GM23248 (cell line): ENCODE data around the gene HLA-DQA1. TPM values are rescaled to one million over a fixed set of nuclear protein-coding genes. Genes with fewer than 3 reads are reported as not detected.

Experiments
- DNase-seq: peaks from one replicate; pipeline ENCODE4 v3.0.0-alpha.2; 2015
- H2AFZ ChIP-seq: fragments of 200-600 bp; sonication (generic); 2 replicates; pipeline ENCODE4 v1.6.1; 2016; ENCODE audit warnings: antibody characterized with exemption
- H3F3A ChIP-seq: fragments of 200-600 bp; sonication (generic); 2 replicates; pipeline ENCODE4 v1.6.1; 2016; ENCODE audit warnings: mild to moderate bottlenecking, antibody characterized with exemption, mixed run types; ENCODE audit not compliant: insufficient read depth
- H3K27ac ChIP-seq: fragments of 200-600 bp; sonication (generic); 2 replicates; pipeline ENCODE4 v1.5.1; 2016; ENCODE audit warnings: mild to moderate bottlenecking
- H3K27me3 ChIP-seq: fragments of 200-600 bp; sonication (generic); replicated peaks from 2 replicates; pipeline ENCODE4 v1.6.1; 2016; ENCODE audit warnings: mild to moderate bottlenecking; ENCODE audit not compliant: insufficient read depth
- H3K36me3 ChIP-seq: fragments of 200-600 bp; sonication (generic); 2 replicates; pipeline ENCODE4 v1.6.1; 2016; ENCODE audit warnings: low read depth, mild to moderate bottlenecking
- H3K4me1 ChIP-seq: fragments of 200-600 bp; sonication (generic); 2 replicates; pipeline ENCODE4 v1.6.1; 2016; ENCODE audit warnings: mild to moderate bottlenecking; ENCODE audit not compliant: insufficient read depth
- H3K4me2 ChIP-seq: fragments of 200-600 bp; sonication (generic); one replicate; pipeline ENCODE4 v1.6.1; 2016; ENCODE audit warnings: mild to moderate bottlenecking; ENCODE audit not compliant: unreplicated experiment
- H3K4me3 ChIP-seq: fragments of 200-600 bp; sonication (generic); 2 replicates; pipeline ENCODE4 v1.5.1; 2016; ENCODE audit warnings: mild to moderate bottlenecking
- H3K79me2 ChIP-seq: fragments of 200-600 bp; sonication (generic); 2 replicates; pipeline ENCODE4 v1.6.1; 2016; ENCODE audit warnings: mild to moderate bottlenecking; ENCODE audit not compliant: insufficient read depth
- H3K9ac ChIP-seq: fragments of 200-600 bp; sonication (generic); 2 replicates; pipeline ENCODE4 v1.6.1; 2016; ENCODE audit warnings: mild to moderate bottlenecking
- H3K9me2 ChIP-seq: fragments of 200-600 bp; sonication (generic); 2 replicates; pipeline ENCODE4 v1.6.1; 2016; ENCODE audit warnings: mixed run types, mild to moderate bottlenecking, moderate library complexity; ENCODE audit not compliant: insufficient read depth
- H3K9me3 ChIP-seq: fragments of 200-600 bp; sonication (generic); one replicate; pipeline ENCODE4 v1.6.1; 2017; ENCODE audit warnings: low read depth
- H4K20me1 ChIP-seq: fragments of 200-600 bp; sonication (generic); 2 replicates; pipeline ENCODE4 v1.6.0; 2016; ENCODE audit not compliant: insufficient read depth
- EZH2 ChIP-seq: fragments of 200-600 bp; sonication (generic); IDR thresholded peaks from 2 replicates; pipeline ENCODE4 v1.6.1; 2018; ENCODE audit warnings: antibody characterized with exemption, mild to moderate bottlenecking; ENCODE audit not compliant: insufficient read depth, poor library complexity, severe bottlenecking
- EZH2phosphoT487 ChIP-seq: fragments of 200-600 bp; sonication (generic); IDR thresholded peaks from 2 replicates; pipeline ENCODE4 v1.6.1; 2018; ENCODE audit warnings: antibody characterized with exemption, moderate library complexity, mild to moderate bottlenecking, low read depth; ENCODE audit not compliant: insufficient read depth
- WGBS, 2 experiments: methylation state at CpG; one replicate each; pipeline ENCODE4 v1.1.6; 2015 to 2017; ENCODE audit warnings: low lambda C conversion rate in 2 of 2, low coverage in 1 of 2; ENCODE audit errors: missing lambda C conversion rate in 2 of 2; 5-methylcytosine and 5-hydroxymethylcytosine counted together
- in situ Hi-C: fragments of 300-500 bp; cut with MboI; formaldehyde crosslinking; loops from 2 replicates; pipeline ENCODE4 v1.15.0; 2020
- polyA plus RNA-seq: library from polyadenylated mRNA; unstranded; fragments of >200 nt; fragmentation: Nextera tagmentation; extraction: Ambion mirVana; gene quantifications from 2 replicates; pipeline ENCODE4 v1.2.1, GENCODE V29; 2016
- total RNA-seq: library from RNA; depleted of rRNA; stranded (reverse); fragments of >200 nt; shearing (Covaris generic); gene quantifications from 2 replicates; pipeline ENCODE4 v1.2.3, GENCODE V29; 2014

Gene HLA-DQA1
- total and polyA plus RNA-seq, 2 experiments from 2014 or later = not detected

DNA sequence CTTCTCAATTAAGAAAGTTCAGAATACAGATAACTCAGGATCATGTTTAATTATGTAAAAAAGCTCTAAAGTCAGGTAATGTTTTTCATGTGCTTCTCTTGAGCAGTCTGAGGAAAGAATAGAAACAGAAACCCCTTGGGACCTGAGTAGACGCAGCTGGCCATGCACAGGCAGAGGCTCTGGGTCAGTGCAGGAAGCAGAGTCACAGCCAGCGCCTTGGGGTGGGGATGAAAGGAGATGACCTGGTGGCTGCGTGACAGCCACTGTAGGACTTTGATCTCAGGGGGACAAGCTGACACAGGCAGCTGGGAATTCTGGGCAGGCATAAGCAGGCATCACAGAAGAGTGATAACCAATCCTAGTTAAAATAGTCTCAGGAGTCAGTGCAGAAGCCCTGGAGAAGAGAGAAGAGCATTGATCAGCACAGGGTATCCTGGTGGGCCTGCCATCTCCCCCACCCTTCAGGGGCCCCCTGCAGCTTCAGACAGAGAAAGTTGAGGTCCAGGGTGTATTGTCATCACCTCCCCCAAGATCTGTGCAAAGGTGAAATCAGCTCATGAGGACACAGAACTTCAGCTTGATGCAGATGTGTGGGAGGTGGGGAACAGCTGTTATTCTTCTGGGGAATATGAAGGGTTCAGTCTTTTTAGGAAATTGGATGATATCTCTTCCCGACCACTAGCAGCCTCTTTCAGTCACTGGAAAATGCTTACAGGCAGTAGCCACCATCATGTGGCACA, 22.8 kb downstream of the HLA-DQA1 start:
- H3K4me3 ChIP-seq = no peak overlapping the region
- no peak for DNase-seq
- no peak overlapping the region for H3K27ac ChIP-seq
- 15 to 16% methylated on average over 4 of the region's 4 CpGs for WGBS, 2 experiments
- 0 out of 2 replicates have a peak, but pooled peaks cover under 1% of the 10 kb centered on the region for H3K27me3 ChIP-seq
- H3K9ac ChIP-seq = no peak overlapping the region
- H4K20me1 ChIP-seq = no peaks in the 10 kb centered on the region
- H3K9me3 ChIP-seq = no peaks in the 10 kb centered on the region
- no peaks in the 10 kb centered on the region for H3K9me2 ChIP-seq
- no peak for TF ChIP-seq EZH2phosphoT487
- no peak for TF ChIP-seq EZH2
- H3K4me2 ChIP-seq = no peak overlapping the region
- no peaks in the 10 kb centered on the region for H3F3A ChIP-seq
- no peak overlapping the region for H2AFZ ChIP-seq
- in situ Hi-C loops = no loop called here
- no peaks in the 10 kb centered on the region for H3K36me3 ChIP-seq
- H3K79me2 ChIP-seq = no peaks in the 10 kb centered on the region
- H3K4me1 ChIP-seq = no peaks in the 10 kb centered on the region

DNA sequence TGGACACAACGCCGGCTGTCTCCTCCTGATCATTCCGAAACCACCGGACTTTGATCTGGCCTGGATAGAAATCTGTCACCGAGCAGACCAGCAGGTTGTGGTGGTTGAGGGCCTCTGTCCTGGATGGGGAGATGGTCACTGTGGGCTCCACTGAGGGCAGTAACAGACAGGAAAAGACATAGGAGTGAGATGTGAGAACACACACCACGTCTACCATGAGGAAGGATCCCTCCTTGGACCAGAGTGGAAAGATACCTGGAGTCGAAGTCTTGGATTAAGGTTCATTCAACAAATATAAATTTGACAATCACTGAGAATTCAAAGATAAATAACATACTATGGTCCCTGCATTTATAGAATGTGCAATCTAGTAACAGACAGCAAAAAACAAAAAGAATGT, 24.9 kb downstream of the HLA-DQA1 start:
- TF ChIP-seq EZH2 (no peak), EZH2phosphoT487 (no peak)
- Histone ChIP-seq H4K20me1 (no peaks in the 10 kb centered on the region), H3K9me3 (no peaks in the 10 kb centered on the region), H3K27me3 (peaks cover 7% of the 10 kb centered on the region; the same call in 1 of the 2 replicates), H3K4me3 (no peak overlapping the region), H3K4me2 (no peak overlapping the region), H3K9me2 (no peaks in the 10 kb centered on the region), H3K9ac (no peak overlapping the region), H3K27ac (no peak overlapping the region), H3K36me3 (no peaks in the 10 kb centered on the region), H3K79me2 (no peaks in the 10 kb centered on the region), H2AFZ (no peak overlapping the region), H3K4me1 (no peaks in the 10 kb centered on the region), H3F3A (no peaks in the 10 kb centered on the region)
- no peak for DNase-seq
- in situ Hi-C loops = no loop called here
- 54 to 59% methylated on average over 6 to 7 of the region's 7 CpGs for WGBS, 2 experiments

DNA sequence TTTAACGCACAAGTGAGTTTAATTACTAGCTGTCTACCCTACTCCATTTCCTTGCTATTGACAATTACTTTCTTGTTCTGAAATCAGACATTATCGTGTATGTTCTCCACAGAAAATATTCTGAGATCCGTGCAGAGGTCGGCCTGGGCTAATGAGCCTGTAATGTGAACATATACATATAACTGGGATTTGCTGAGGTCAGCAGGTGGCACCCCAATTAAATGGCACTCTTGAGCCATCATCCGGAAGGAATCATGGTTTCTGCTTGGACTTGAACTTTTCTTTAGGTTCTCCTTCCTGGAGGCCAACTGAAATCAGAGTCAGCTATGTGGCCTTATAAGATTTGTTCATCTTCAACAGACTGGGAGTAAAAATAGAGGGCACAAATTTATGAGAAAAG, 25.6 kb downstream of the HLA-DQA1 start:
- in situ Hi-C loops = no loop called here
- H3K27ac ChIP-seq = no peak overlapping the region
- no peak overlapping the region for H3K9ac ChIP-seq
- no peak for DNase-seq
- no peak overlapping the region for H3K4me3 ChIP-seq
- no peaks in the 10 kb centered on the region for H3F3A ChIP-seq
- H3K27me3 ChIP-seq = peaks cover 7% of the 10 kb centered on the region; the same call in 1 of the 2 replicates
- no peaks in the 10 kb centered on the region for H3K9me3 ChIP-seq
- H2AFZ ChIP-seq = no peak overlapping the region
- H3K79me2 ChIP-seq = no peaks in the 10 kb centered on the region
- TF ChIP-seq EZH2phosphoT487 = no peak
- TF ChIP-seq EZH2 = no peak
- H3K4me1 ChIP-seq = no peaks in the 10 kb centered on the region
- H3K4me2 ChIP-seq = no peak overlapping the region
- no peaks in the 10 kb centered on the region for H3K36me3 ChIP-seq
- no peaks in the 10 kb centered on the region for H3K9me2 ChIP-seq
- 38 to 47% methylated on average over 5 of the region's 5 CpGs for WGBS, 2 experiments
- H4K20me1 ChIP-seq = no peaks in the 10 kb centered on the region

DNA sequence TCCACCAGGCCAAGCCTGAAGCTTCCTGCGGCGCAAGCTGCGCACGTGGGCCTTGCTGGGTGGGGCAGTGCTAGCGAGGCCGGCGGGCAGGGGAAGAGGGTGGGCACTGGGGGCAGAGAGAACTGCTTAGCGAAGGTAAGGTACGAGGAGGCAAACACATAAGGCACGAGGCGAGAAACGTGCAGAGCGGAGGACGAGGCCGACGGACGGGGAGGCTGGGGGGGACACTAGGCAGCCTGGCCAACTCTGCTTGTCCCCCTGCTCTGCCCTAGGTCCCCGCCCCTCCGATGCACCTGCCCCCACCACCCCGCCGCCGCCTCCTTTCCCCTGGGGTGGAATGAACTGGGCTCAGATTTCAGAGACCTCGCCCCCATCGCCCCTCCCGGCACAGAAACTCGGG, 27.1 kb downstream of the HLA-DQA1 start:
- Histone ChIP-seq H3F3A (no peaks in the 10 kb centered on the region), H3K4me1 (no peaks in the 10 kb centered on the region), H3K79me2 (no peaks in the 10 kb centered on the region), H2AFZ (no peak overlapping the region), H3K4me3 (no peak overlapping the region), H3K27ac (no peak overlapping the region), H3K4me2 (no peak overlapping the region), H3K36me3 (no peaks in the 10 kb centered on the region), H3K9ac (no peak overlapping the region), H3K9me3 (no peaks in the 10 kb centered on the region), H3K27me3 (peaks cover 7% of the 10 kb centered on the region; the same call in 1 of the 2 replicates), H4K20me1 (no peaks in the 10 kb centered on the region), H3K9me2 (no peaks in the 10 kb centered on the region)
- no peak for DNase-seq
- in situ Hi-C loops = no loop called here
- TF ChIP-seq EZH2phosphoT487 (no peak), EZH2 (no peak)
- WGBS, 2 experiments = 6 to 7% methylated on average over 8 to 18 of the region's 26 CpGs
